ENCODE measurements around the gene ARF3. TPM values are rescaled to one million over a fixed set of nuclear protein-coding genes. Genes with fewer than 3 reads are reported as not detected.
A peak's percentile ranks its signal among the peaks of the same experiment; 100 is the strongest.

The ARF3 gene
- total and polyA plus RNA-seq, 9 of the 15 experiments (the other 6 are each of a cell fraction or from before 2014, with no cell fraction given): 5.9 to 170 (median 64.4) TPM

- peak; percentile 24; the same call in 1 of the 2 replicates for TF ChIP-seq SPI1 (IDR thresholded peaks at IDR 0.05; ENCODE audit: borderline replicate concordance, low read depth, low read length)
- peak; percentile 45; the same call in 1 of the 2 replicates for TF ChIP-seq ARID4B (CRISPR knock-in tag; IDR thresholded peaks at IDR 0.05)
- TF ChIP-seq, protein P1, sequence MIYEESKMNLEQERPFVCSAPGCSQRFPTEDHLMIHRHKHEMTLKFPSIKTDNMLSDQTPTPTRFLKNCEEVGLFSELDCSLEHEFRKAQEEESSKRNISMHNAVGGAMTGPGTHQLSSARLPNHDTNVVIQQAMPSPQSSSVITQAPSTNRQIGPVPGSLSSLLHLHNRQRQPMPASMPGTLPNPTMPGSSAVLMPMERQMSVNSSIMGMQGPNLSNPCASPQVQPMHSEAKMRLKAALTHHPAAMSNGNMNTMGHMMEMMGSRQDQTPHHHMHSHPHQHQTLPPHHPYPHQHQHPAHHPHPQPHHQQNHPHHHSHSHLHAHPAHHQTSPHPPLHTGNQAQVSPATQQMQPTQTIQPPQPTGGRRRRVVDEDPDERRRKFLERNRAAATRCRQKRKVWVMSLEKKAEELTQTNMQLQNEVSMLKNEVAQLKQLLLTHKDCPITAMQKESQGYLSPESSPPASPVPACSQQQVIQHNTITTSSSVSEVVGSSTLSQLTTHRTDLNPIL (CRISPR knock-in tag; IDR thresholded peaks at IDR 0.05): no peak
- TF ChIP-seq BHLHE40 (IDR thresholded peaks at IDR 0.05; ENCODE audit: low read length): no peak
- TF ChIP-seq ZBTB26 (CRISPR knock-in tag; IDR thresholded peaks at IDR 0.05): peak; percentile 8; the same call in 1 of the 2 replicates
- TF ChIP-seq SIN3A (IDR thresholded peaks at IDR 0.05; ENCODE audit: borderline replicate concordance in 2 of 2, control insufficient read depth in 1 of 2, low read depth in 2 of 2, low read length in 2 of 2): peak; percentile 72 to 88
- TF ChIP-seq NFIC (IDR thresholded peaks at IDR 0.05): peak; percentile 65
- no peak for TF ChIP-seq NR4A1 (CRISPR knock-in tag; IDR thresholded peaks at IDR 0.05)
- TF ChIP-seq NR4A1 (tag; IDR thresholded peaks at IDR 0.05): no peak
- peak; percentile 87 for TF ChIP-seq HDAC3 (IDR thresholded peaks at IDR 0.05; ENCODE audit: borderline replicate concordance, partially characterized antibody)
- TF ChIP-seq ZNF408 (CRISPR knock-in tag; IDR thresholded peaks at IDR 0.05; ENCODE audit: low read depth): no peak
- TF ChIP-seq PHF8 (IDR thresholded peaks at IDR 0.05; ENCODE audit: borderline replicate concordance, low read length): peak; percentile 84; the same call in 1 of the 2 replicates
- TF ChIP-seq, protein P2, sequence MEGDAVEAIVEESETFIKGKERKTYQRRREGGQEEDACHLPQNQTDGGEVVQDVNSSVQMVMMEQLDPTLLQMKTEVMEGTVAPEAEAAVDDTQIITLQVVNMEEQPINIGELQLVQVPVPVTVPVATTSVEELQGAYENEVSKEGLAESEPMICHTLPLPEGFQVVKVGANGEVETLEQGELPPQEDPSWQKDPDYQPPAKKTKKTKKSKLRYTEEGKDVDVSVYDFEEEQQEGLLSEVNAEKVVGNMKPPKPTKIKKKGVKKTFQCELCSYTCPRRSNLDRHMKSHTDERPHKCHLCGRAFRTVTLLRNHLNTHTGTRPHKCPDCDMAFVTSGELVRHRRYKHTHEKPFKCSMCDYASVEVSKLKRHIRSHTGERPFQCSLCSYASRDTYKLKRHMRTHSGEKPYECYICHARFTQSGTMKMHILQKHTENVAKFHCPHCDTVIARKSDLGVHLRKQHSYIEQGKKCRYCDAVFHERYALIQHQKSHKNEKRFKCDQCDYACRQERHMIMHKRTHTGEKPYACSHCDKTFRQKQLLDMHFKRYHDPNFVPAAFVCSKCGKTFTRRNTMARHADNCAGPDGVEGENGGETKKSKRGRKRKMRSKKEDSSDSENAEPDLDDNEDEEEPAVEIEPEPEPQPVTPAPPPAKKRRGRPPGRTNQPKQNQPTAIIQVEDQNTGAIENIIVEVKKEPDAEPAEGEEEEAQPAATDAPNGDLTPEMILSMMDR (IDR thresholded peaks at IDR 0.05 in 2 of 3, conservative IDR thresholded peaks at IDR 0.05 in 1 of 3; ENCODE audit: insufficient read depth in 2 of 3, low read depth in 1 of 3, low read length in 3 of 3): peak in 2 of 3 experiments; percentile 4 to 48; a peak in 2 of 6 replicates
- peak; percentile 62 for TF ChIP-seq HDAC2 (IDR thresholded peaks at IDR 0.05)
- TF ChIP-seq ZNF280A (IDR thresholded peaks at IDR 0.05; ENCODE audit: low read depth, partially characterized antibody): no peak
Measured at GRCh38 chr12:48957141-48958048, at the start of gene ARF3 (continued).

All from K562 (cell line).